OCI-LY3 (cell line): ENCODE results near the gene LAT.

Experiments
- H2AFZ ChIP-seq: fragments of 200-600, 300-600 bp; shearing (Covaris generic); 2 replicates; pipeline ENCODE4 v1.6.0; 2014; ENCODE audit warnings: antibody characterized with exemption, low read depth, low read length
- H3K27ac ChIP-seq: fragments of 200-600, 300-600 bp; sonication (generic); 2 replicates; pipeline ENCODE4 v1.5.1; 2014; ENCODE audit warnings: mild to moderate bottlenecking, low read length, moderate library complexity, mixed read lengths
- H3K27me3 ChIP-seq: fragments of 200-600, 300-600 bp; sonication (generic); 2 replicates; pipeline ENCODE4 v1.6.1; 2014; ENCODE audit warnings: low read depth, low read length, mixed read lengths
- H3K36me3 ChIP-seq: fragments of 200-600, 300-600 bp; sonication (generic); replicated peaks from 2 replicates; pipeline ENCODE3; 2014; ENCODE audit warnings: low read depth, low read length, mixed read lengths
- H3K4me1 ChIP-seq: fragments of 300-600, 200-600 bp; sonication (generic); 2 replicates; pipeline ENCODE4 v1.6.1; 2014; ENCODE audit warnings: low read length, mixed read lengths
- H3K4me2 ChIP-seq: fragments of 200-600, 300-600 bp; sonication (generic); 2 replicates; pipeline ENCODE4 v1.6.1; 2014; ENCODE audit warnings: low read length, mixed read lengths
- H3K4me3 ChIP-seq: fragments of 300-600, 200-600 bp; sonication (generic); 2 replicates; pipeline ENCODE4 v1.5.1; 2014; ENCODE audit warnings: antibody characterized with exemption, mild to moderate bottlenecking, low read length, moderate library complexity
- H3K79me2 ChIP-seq: fragments of 300-600, 200-600 bp; shearing (Covaris generic); 2 replicates; pipeline ENCODE4 v1.6.1; 2014; ENCODE audit warnings: mild to moderate bottlenecking, low read length, mixed read lengths
- H3K9ac ChIP-seq: fragments of 300-600, 200-600 bp; shearing (Covaris generic); 2 replicates; pipeline ENCODE4 v1.6.0; 2014; ENCODE audit warnings: mild to moderate bottlenecking, low read length, moderate library complexity
- H3K9me3 ChIP-seq: fragments of 200-600, 300-600 bp; shearing (Covaris generic); 2 replicates; pipeline ENCODE4 v1.6.1; 2014; ENCODE audit warnings: low read length, mixed read lengths; ENCODE audit not compliant: insufficient read depth
- H4K20me1 ChIP-seq: fragments of 200-600, 300-600 bp; sonication (generic); 2 replicates; pipeline ENCODE4 v1.6.1; 2016; ENCODE audit warnings: low read length, mixed read lengths; ENCODE audit not compliant: insufficient read depth
- EZH2phosphoT487 ChIP-seq: fragments of 200-600 bp; shearing (Covaris generic); IDR thresholded peaks from 2 replicates; pipeline ENCODE4 v1.6.1; 2018; ENCODE audit warnings: antibody characterized with exemption, mixed run types, low read depth
- TF ChIP-seq, protein P1 (sequence below): fragments of 200-600, 300-600 bp; sonication (generic); IDR thresholded peaks from 2 replicates; pipeline ENCODE4 v1.5.1; 2014; ENCODE audit warnings: antibody characterized with exemption, low read length, low read depth

Gene LAT

DNA sequence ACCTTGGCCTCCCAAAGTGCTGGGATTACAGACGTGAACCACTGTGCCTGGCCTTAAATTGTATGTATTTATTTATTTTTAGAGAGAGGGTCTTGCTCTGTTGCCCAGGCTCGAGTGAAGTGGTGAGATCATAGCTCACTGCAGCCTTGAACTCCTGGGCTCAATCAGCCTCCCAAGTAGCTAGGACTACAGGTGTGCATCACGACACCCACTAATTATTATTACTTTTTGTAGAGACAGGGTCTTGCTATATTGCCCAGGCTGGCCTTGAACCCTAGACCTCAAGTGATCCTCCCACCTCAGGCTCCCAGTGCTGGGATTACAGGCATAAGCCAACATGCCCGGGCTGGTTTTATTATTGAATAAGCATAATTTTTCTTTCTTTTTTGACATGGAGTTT lies 38.2 kb upstream of the LAT start:
- no peaks in the 10 kb centered on the region for H3K9me3 ChIP-seq
- H3K36me3 ChIP-seq: no peaks in the 10 kb centered on the region
- peaks cover 18% of the 10 kb centered on the region; the same call in 1 of the 2 replicates for H3K4me1 ChIP-seq
- no peak overlapping the region for H2AFZ ChIP-seq
- H3K27ac ChIP-seq: no peak overlapping the region
- peaks cover 9% of the 10 kb centered on the region for H3K79me2 ChIP-seq
- H3K4me3 ChIP-seq: no peak overlapping the region
- TF ChIP-seq, protein P1, sequence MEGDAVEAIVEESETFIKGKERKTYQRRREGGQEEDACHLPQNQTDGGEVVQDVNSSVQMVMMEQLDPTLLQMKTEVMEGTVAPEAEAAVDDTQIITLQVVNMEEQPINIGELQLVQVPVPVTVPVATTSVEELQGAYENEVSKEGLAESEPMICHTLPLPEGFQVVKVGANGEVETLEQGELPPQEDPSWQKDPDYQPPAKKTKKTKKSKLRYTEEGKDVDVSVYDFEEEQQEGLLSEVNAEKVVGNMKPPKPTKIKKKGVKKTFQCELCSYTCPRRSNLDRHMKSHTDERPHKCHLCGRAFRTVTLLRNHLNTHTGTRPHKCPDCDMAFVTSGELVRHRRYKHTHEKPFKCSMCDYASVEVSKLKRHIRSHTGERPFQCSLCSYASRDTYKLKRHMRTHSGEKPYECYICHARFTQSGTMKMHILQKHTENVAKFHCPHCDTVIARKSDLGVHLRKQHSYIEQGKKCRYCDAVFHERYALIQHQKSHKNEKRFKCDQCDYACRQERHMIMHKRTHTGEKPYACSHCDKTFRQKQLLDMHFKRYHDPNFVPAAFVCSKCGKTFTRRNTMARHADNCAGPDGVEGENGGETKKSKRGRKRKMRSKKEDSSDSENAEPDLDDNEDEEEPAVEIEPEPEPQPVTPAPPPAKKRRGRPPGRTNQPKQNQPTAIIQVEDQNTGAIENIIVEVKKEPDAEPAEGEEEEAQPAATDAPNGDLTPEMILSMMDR: no peak
- TF ChIP-seq EZH2phosphoT487: no peak
- no peaks in the 10 kb centered on the region for H4K20me1 ChIP-seq
- no peak overlapping the region for H3K9ac ChIP-seq
- H3K4me2 ChIP-seq: no peak overlapping the region
- 0 out of 2 replicates have a peak, but pooled peaks cover 4% of the 10 kb centered on the region for H3K27me3 ChIP-seq

DNA sequence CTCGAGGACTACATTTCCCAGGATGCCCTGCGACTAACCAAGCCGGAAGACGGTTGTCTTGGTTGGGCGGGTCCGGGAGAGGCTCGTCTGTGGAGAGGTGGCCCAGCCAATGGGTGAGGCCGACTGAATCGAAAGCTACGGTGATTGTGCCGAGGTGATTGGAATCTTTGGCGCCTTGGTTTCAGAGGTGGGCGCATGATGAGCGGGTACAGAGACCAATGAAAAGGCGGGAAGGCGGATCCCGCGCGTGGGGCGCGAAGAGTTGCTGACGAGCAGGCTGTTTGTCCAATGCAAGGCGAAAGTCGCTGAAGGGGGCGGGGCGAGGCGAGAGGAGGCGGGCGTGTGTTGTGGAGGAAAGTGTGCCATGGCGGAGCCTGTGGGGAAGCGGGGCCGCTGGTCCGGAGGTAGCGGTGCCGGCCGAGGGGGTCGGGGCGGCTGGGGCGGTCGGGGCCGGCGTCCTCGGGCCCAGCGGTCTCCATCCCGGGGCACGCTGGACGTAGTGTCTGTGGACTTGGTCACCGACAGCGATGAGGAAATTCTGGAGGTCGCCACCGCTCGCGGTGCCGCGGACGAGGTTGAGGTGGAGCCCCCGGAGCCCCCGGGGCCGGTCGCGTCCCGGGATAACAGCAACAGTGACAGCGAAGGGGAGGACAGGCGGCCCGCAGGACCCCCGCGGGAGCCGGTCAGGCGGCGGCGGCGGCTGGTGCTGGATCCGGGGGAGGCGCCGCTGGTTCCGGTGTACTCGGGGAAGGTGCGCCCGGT lies 34.0 kb upstream of the LAT start, which contains the start of gene NFATC2IP:
Gene NFATC2IP (plus strand): TSS at position 290 of the 762 bp plus-strand sequence. CDS start 75 bp downstream, at position 365.
- Histone ChIP-seq H3K79me2 (peaks cover 38% of the 10 kb centered on the region), H3K36me3 (peaks cover 32% of the 10 kb centered on the region), H3K4me1 (peaks cover 27% of the 10 kb centered on the region), H3K9me3 (no peaks in the 10 kb centered on the region), H2AFZ (peak within 1 kb of the TSS; percentile 89), H3K27me3 (0 out of 2 replicates have a peak, but pooled peaks cover 4% of the 10 kb centered on the region), H3K27ac (peak within 1 kb of the TSS; percentile 61), H4K20me1 (no peaks in the 10 kb centered on the region), H3K4me3 (peak within 1 kb of the TSS; percentile 91), H3K9ac (peak within 1 kb of the TSS; percentile 98), H3K4me2 (peak within 1 kb of the TSS; percentile 97)
- TF ChIP-seq, protein P1: no peak
- no peak for TF ChIP-seq EZH2phosphoT487

DNA sequence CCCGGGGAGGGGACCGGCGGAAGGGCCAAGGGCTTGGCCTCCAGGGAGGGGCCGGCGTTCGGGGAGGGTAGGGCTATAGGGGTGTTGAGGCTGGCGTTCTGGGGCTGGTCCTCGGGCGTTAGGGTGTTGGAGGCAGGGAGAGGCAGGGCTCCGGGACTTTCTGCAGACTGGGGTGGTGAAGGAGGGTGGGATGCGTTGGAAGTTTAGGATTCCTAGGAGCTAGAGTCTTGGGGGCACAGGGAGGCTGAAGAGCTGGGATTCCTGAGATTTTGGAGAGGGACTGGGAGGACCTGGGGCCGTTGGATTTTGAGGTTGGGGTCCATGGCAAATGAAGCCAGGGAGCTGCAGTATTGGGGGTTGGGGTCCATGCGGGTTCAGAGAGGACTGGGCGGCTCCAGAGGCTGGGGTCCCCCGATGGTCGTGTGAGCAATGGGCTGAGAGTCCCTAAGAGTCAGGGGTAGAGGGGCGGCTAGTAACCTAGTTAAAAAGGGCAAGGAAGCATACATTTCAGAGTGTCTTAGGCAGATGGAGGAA lies 33.4 kb upstream of the LAT start:
- Histone ChIP-seq H3K79me2 (peaks cover 38% of the 10 kb centered on the region), H4K20me1 (no peaks in the 10 kb centered on the region), H3K4me3 (peak overlapping the region; percentile 91), H3K9me3 (no peaks in the 10 kb centered on the region), H3K27me3 (0 out of 2 replicates have a peak, but pooled peaks cover 4% of the 10 kb centered on the region), H3K27ac (peak overlapping the region; percentile 61), H3K9ac (peak overlapping the region; percentile 98), H3K36me3 (peaks cover 39% of the 10 kb centered on the region), H2AFZ (no peak overlapping the region), H3K4me2 (peak overlapping the region; percentile 97), H3K4me1 (peaks cover 24% of the 10 kb centered on the region)
- TF ChIP-seq, protein P1: no peak
- no peak for TF ChIP-seq EZH2phosphoT487

DNA sequence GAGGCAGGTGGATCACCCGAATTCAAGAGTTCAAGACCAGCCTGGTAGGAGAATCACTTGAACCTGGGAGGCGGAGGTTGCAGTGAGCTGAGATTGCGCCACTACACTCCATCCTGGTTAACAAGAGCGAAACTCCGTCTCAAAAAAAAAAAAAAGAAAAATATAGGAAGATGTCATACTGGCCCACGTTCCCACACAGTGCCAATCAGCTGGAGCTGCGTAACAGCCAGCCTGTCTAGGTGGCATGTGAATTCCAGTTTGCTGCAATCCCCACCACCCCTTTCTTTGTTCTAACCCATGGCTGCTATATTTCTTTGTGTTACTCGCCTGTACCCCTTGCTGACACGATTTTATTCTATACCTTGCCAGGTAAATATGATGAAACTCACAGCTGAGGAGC lies 26.6 kb upstream of the LAT start:
- Histone ChIP-seq H3K9me3 (no peaks in the 10 kb centered on the region), H3K4me2 (no peak overlapping the region), H3K27ac (no peak overlapping the region), H2AFZ (no peak overlapping the region), H3K9ac (no peak overlapping the region), H3K4me3 (no peak overlapping the region), H3K36me3 (peaks cover 67% of the 10 kb centered on the region), H3K27me3 (no peaks in the 10 kb centered on the region), H4K20me1 (no peaks in the 10 kb centered on the region), H3K79me2 (peaks cover 14% of the 10 kb centered on the region), H3K4me1 (no peaks in the 10 kb centered on the region; the same call in 1 of the 2 replicates)
- TF ChIP-seq, protein P1: no peak
- TF ChIP-seq EZH2phosphoT487: no peak
